ENCODE measurements around the gene SLC25A10.
"Not testable (repeated sequence)": the region's sequence is repeated elsewhere in the genome, so short reads cannot be mapped to it uniquely, and the experiment has no call there.

The SLC25A10 gene

GRCh38 chr17:81720267-81721071 lies 8.4 kb downstream of the SLC25A10 start:
- DNase-seq (ENCODE audit: low read depth in 1 of 2, low spot score in 1 of 2): no peak

GRCh38 chr17:81722184-81723120 lies 10.4 kb downstream of the SLC25A10 start:
- DNase-seq (ENCODE audit: low read depth in 1 of 2, low spot score in 1 of 2): no peak

GRCh38 chr17:81723651-81724209 lies 11.6 kb downstream of the SLC25A10 start:
- no peak for DNase-seq (ENCODE audit: low read depth in 1 of 2, low spot score in 1 of 2)

GRCh38 chr17:81725439-81725838 lies 13.4 kb downstream of the SLC25A10 start:
- no peak for DNase-seq (ENCODE audit: low read depth in 1 of 2, low spot score in 1 of 2)

- DNase-seq (ENCODE audit: low read depth in 1 of 2, low spot score in 1 of 2): no peak
Measured at GRCh38 chr17:81726004-81726403, 13.9 kb downstream of the SLC25A10 start.

GRCh38 chr17:81727324-81728031 lies 15.4 kb downstream of the SLC25A10 start:
- DNase-seq (ENCODE audit: low read depth in 1 of 2, low spot score in 1 of 2): no peak

- peak in 1 of 2 donors; percentile 55 for DNase-seq (ENCODE audit: low read depth in 1 of 2, low spot score in 1 of 2)
Measured at GRCh38 chr17:81733507-81734404, 21.7 kb downstream of the SLC25A10 start.

GRCh38 chr17:81734405-81735263 lies 22.6 kb downstream of the SLC25A10 start:
- DNase-seq (ENCODE audit: low read depth in 1 of 2, low spot score in 1 of 2): no peak

- no peak for DNase-seq (ENCODE audit: low read depth in 1 of 2, low spot score in 1 of 2)
Measured at GRCh38 chr17:81735264-81736102, 23.4 kb downstream of the SLC25A10 start.

- no peak for DNase-seq (ENCODE audit: low read depth in 1 of 2, low spot score in 1 of 2)
Measured at GRCh38 chr17:81737947-81738800, 26.1 kb downstream of the SLC25A10 start.

- DNase-seq (ENCODE audit: low read depth in 1 of 2, low spot score in 1 of 2): no peak
Measured at GRCh38 chr17:81738801-81739393, 26.8 kb downstream of the SLC25A10 start.

GRCh38 chr17:81739593-81739992 lies 27.5 kb downstream of the SLC25A10 start:
- DNase-seq (ENCODE audit: low read depth in 1 of 2, low spot score in 1 of 2): not testable (repeated sequence)

- DNase-seq (ENCODE audit: low read depth in 1 of 2, low spot score in 1 of 2): no peak
Measured at GRCh38 chr17:81740395-81740961, 28.4 kb downstream of the SLC25A10 start.

GRCh38 chr17:81741049-81741593 lies 29.0 kb downstream of the SLC25A10 start:
- DNase-seq (ENCODE audit: low read depth in 1 of 2, low spot score in 1 of 2): no peak

- DNase-seq (ENCODE audit: low read depth in 1 of 2, low spot score in 1 of 2): no peak
Measured at GRCh38 chr17:81741594-81742452, 29.7 kb downstream of the SLC25A10 start.
